ENCODE data around the gene FBRSL1.
A peak's percentile ranks its signal among the peaks of the same experiment; 100 is the strongest.

Gene FBRSL1

DNA sequence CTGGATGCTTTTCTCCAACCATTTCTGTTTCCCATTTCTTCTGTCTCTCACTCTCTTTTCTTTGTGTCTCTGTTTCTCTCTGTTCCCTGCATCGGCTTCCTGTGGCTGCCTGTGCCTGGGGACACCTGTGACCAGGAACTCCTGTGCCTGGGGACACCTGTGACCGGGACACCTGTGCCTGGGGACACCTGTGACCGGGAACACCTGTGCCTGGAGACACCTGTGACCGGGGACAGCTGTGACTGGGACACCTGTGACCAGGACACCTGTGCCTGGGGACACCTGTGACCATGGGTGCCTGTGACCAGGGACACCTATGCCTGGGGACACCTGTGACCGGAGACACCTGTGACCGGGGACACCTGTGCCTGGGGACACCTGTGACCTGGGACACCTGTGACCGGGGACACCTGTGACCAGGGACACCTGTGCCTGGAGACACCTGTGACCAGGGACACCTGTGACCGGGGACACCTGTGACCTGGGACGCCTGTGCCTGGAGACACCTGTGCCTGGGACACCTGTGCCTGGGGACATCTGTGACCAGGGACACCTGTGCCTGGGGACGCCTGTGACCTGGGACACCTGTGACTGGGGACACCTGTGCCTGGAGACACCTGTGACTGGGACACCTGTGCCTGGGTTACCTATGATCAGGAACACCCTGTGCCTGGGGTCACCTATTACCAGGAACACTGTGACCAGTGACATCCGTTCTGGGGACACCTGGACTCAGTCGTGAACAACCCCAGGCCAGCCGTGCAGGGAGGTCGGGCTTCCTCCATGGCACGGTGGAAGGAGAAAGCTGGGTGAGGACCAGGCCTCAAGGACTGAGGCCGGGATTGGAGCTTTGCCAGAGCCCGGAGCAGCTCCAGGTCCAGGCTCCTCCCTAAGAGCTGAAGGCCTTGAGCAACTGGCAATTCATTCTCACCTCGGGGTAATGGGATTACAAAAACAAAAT is 23.4 kb upstream of the FBRSL1 start:
- DNase-seq (ENCODE audit: low read depth), result peak; percentile 13
- TF ChIP-seq, protein P1, sequence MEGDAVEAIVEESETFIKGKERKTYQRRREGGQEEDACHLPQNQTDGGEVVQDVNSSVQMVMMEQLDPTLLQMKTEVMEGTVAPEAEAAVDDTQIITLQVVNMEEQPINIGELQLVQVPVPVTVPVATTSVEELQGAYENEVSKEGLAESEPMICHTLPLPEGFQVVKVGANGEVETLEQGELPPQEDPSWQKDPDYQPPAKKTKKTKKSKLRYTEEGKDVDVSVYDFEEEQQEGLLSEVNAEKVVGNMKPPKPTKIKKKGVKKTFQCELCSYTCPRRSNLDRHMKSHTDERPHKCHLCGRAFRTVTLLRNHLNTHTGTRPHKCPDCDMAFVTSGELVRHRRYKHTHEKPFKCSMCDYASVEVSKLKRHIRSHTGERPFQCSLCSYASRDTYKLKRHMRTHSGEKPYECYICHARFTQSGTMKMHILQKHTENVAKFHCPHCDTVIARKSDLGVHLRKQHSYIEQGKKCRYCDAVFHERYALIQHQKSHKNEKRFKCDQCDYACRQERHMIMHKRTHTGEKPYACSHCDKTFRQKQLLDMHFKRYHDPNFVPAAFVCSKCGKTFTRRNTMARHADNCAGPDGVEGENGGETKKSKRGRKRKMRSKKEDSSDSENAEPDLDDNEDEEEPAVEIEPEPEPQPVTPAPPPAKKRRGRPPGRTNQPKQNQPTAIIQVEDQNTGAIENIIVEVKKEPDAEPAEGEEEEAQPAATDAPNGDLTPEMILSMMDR (conservative IDR thresholded peaks at IDR 0.05; ENCODE audit: low read depth, low read length), result no peak
- H3K4me3 ChIP-seq (ENCODE audit: low read depth, low read length), result no peak overlapping the region

DNA sequence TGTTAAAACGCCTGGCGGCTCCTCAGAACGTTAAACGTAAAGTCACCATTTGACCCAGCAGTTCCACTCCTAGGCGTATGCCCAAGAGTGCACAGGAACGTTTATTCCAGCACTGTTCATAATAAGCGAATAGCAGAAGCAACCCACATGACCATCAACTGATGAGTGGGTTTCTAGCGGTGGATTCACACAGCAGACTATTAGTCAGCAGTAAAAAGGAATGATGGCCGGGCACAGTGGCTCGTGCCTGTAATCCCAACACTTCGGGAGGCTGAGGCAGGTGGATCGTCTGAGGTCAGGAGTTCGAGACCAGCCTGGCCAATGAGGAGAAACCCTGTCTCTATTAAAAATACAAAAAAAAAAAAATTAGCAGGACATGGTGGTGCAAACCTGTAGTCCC is 22.4 kb upstream of the FBRSL1 start:
- DNase-seq (ENCODE audit: low read depth), result no peak
- TF ChIP-seq, protein P1 (conservative IDR thresholded peaks at IDR 0.05; ENCODE audit: low read depth, low read length), result no peak
- no peak overlapping the region for H3K4me3 ChIP-seq (ENCODE audit: low read depth, low read length)

GRCh38 chr12:132469423-132469822 is 20.5 kb upstream of the FBRSL1 start:
- no peak overlapping the region for H3K4me3 ChIP-seq (ENCODE audit: low read depth, low read length)
- DNase-seq (ENCODE audit: low read depth), result no peak
- TF ChIP-seq, protein P1 (conservative IDR thresholded peaks at IDR 0.05; ENCODE audit: low read depth, low read length), result no peak

- H3K4me3 ChIP-seq (ENCODE audit: low read depth, low read length), result no peak overlapping the region
- TF ChIP-seq, protein P1 (conservative IDR thresholded peaks at IDR 0.05; ENCODE audit: low read depth, low read length), result no peak
- no peak for DNase-seq (ENCODE audit: low read depth)
These were observed 19.6 kb upstream of the FBRSL1 start for GRCh38 chr12:132470397-132470796.

GRCh38 chr12:132471011-132471857 is 18.7 kb upstream of the FBRSL1 start:
- no peak for DNase-seq (ENCODE audit: low read depth)
- H3K4me3 ChIP-seq (ENCODE audit: low read depth, low read length), result no peak overlapping the region
- TF ChIP-seq, protein P1 (conservative IDR thresholded peaks at IDR 0.05; ENCODE audit: low read depth, low read length), result no peak

- no peak for DNase-seq (ENCODE audit: low read depth)
- H3K4me3 ChIP-seq (ENCODE audit: low read depth, low read length), result no peak overlapping the region
- TF ChIP-seq, protein P1 (conservative IDR thresholded peaks at IDR 0.05; ENCODE audit: low read depth, low read length), result no peak
These were observed 18.1 kb upstream of the FBRSL1 start for GRCh38 chr12:132471858-132472255.

Data from choroid plexus epithelial cell (primary cell).